HEK293T (cell line): ENCODE data around the gene AMIGO1.

Source experiments
- CTCF ChIA-PET: fragments of 350-600 bp; formaldehyde crosslinking; extraction: SDS; loops from one replicate; lab custom pipeline; 2021; ENCODE audit warnings: antibody characterized with exemption, inconsistent platforms; lab: Yijun Ruan, JAX
- POLR2A ChIA-PET: fragments of 350-600 bp; formaldehyde crosslinking; extraction: SDS; loops from one replicate; lab custom pipeline; 2020; ENCODE audit warnings: antibody characterized with exemption, inconsistent platforms; lab: Yijun Ruan, JAX
- DNase-seq: peaks from one replicate; pipeline ENCODE4 v3.0.0; 2012; ENCODE audit warnings: mixed read lengths; ENCODE audit errors: extremely low spot score
- ARNT ChIP-seq: fragments of 450-650 bp; IDR thresholded peaks from 2 replicates; pipeline ENCODE4 v1.6.1; 2017; ENCODE audit warnings: mild to moderate bottlenecking
- BHLHE40 ChIP-seq: fragments of 450-650 bp; IDR thresholded peaks from 2 replicates; pipeline ENCODE4 v1.6.1; 2016; ENCODE audit warnings: mild to moderate bottlenecking, moderate library complexity, borderline replicate concordance
- CTBP1 ChIP-seq: fragments of 450-650 bp; IDR thresholded peaks from 2 replicates; pipeline ENCODE4 v1.6.1; 2016; ENCODE audit warnings: borderline replicate concordance
- ELF4 ChIP-seq: fragments of 450-650 bp; IDR thresholded peaks from 2 replicates; pipeline ENCODE4 v1.6.1; 2017; ENCODE audit warnings: antibody characterized with exemption
- FOXA1 ChIP-seq: fragments of 450-650 bp; IDR thresholded peaks from 2 replicates; pipeline ENCODE4 v1.6.1; 2016; ENCODE audit warnings: mild to moderate bottlenecking
- FOXK2 ChIP-seq: fragments of 450-650 bp; IDR thresholded peaks from 2 replicates; pipeline ENCODE4 v1.6.1; 2016; ENCODE audit warnings: mild to moderate bottlenecking
- FOXM1 ChIP-seq: fragments of 450-650 bp; IDR thresholded peaks from 2 replicates; pipeline ENCODE4 v1.6.1; 2017; ENCODE audit warnings: mild to moderate bottlenecking, borderline replicate concordance
- HDGF ChIP-seq: fragments of 450-650 bp; IDR thresholded peaks from 2 replicates; pipeline ENCODE4 v1.6.1; 2017; ENCODE audit warnings: antibody characterized with exemption, borderline replicate concordance
- L3MBTL2 ChIP-seq: fragments of 450-650 bp; conservative IDR thresholded peaks from 2 replicates; pipeline ENCODE4 v1.6.1; 2016; ENCODE audit warnings: mild to moderate bottlenecking
- LEF1 ChIP-seq: fragments of 450-650 bp; IDR thresholded peaks from 2 replicates; pipeline ENCODE4 v1.6.1; 2017; ENCODE audit warnings: mild to moderate bottlenecking, borderline replicate concordance
- NFRKB ChIP-seq: fragments of 450-650 bp; IDR thresholded peaks from 2 replicates; pipeline ENCODE4 v1.6.1; 2016; ENCODE audit warnings: mild to moderate bottlenecking, moderate library complexity
- SP1 ChIP-seq: fragments of 450-650 bp; IDR thresholded peaks from 2 replicates; pipeline ENCODE4 v1.6.1; 2017
- SUZ12 ChIP-seq: fragments of 450-650 bp; IDR thresholded peaks from 2 replicates; pipeline ENCODE4 v1.6.1; 2016; ENCODE audit warnings: mild to moderate bottlenecking
- TARDBP ChIP-seq: fragments of 450-650 bp; IDR thresholded peaks from 2 replicates; pipeline ENCODE4 v1.6.1; 2016
- ZNF384 ChIP-seq: fragments of 450-650 bp; IDR thresholded peaks from 2 replicates; pipeline ENCODE4 v1.6.1; 2016
- TF ChIP-seq, protein P1 (sequence below): fragments of 450-650 bp; IDR thresholded peaks from 2 replicates; pipeline ENCODE4 v1.6.1; 2016

Gene AMIGO1

GRCh38 chr1:109509176-109510134, at the start of gene AMIGO1:
AMIGO1 (minus strand) TSS chr1:109509727; CDS start chr1:109508912, 815 bp downstream.
- peak; percentile 91 for DNase-seq
- no peak for TF ChIP-seq ZNF384
- TF ChIP-seq SUZ12 = no peak
- no peak for TF ChIP-seq HDGF
- TF ChIP-seq FOXK2 = no peak
- TF ChIP-seq BHLHE40 = no peak
- TF ChIP-seq LEF1 = no peak
- TF ChIP-seq L3MBTL2 = peak; percentile 88
- TF ChIP-seq FOXM1 = 0 out of 2 replicates have a peak, but pooled peaks have one; percentile 5
- no peak for TF ChIP-seq ELF4
- TF ChIP-seq NFRKB = no peak
- no peak for TF ChIP-seq CTBP1
- TF ChIP-seq, protein P1, sequence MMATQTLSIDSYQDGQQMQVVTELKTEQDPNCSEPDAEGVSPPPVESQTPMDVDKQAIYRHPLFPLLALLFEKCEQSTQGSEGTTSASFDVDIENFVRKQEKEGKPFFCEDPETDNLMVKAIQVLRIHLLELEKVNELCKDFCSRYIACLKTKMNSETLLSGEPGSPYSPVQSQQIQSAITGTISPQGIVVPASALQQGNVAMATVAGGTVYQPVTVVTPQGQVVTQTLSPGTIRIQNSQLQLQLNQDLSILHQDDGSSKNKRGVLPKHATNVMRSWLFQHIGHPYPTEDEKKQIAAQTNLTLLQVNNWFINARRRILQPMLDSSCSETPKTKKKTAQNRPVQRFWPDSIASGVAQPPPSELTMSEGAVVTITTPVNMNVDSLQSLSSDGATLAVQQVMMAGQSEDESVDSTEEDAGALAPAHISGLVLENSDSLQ = no peak
- TF ChIP-seq ARNT = 0 out of 2 replicates have a peak, but pooled peaks have one; percentile 37
- no peak for TF ChIP-seq TARDBP
- no peak for TF ChIP-seq FOXA1
- TF ChIP-seq SP1 = no peak
- POLR2A ChIA-PET = interaction anchor here (0.6 to 1.4 kb wide), 8 partner anchors 9 to 39 kb away, joined by 3 to 7 read pairs (median 5); partner anchors contain the start of genes ATXN7L2 and GNAI3
- CTCF ChIA-PET = interaction anchor here (0.7 to 5.1 kb wide), 6 partner anchors 9 to 51 kb away, joined by 3 to 37 read pairs (median 4); no protein-coding TSS in a partner anchor

- no peak for DNase-seq
- TF ChIP-seq, protein P1 = no peak
- TF ChIP-seq BHLHE40 (no peak), SP1 (no peak), ZNF384 (no peak), FOXM1 (no peak), FOXA1 (no peak), L3MBTL2 (no peak), TARDBP (no peak), CTBP1 (no peak), LEF1 (no peak), NFRKB (no peak), ELF4 (no peak)
- ChIA-PET POLR2A (no interaction called here), CTCF (no interaction called here)
These were observed 48.0 kb upstream of the AMIGO1 start for GRCh38 chr1:109557520-109557919.

- POLR2A ChIA-PET = no interaction called here
- CTCF ChIA-PET = no interaction called here
- no peak for DNase-seq
- TF ChIP-seq FOXK2 (no peak), LEF1 (no peak), SUZ12 (no peak), L3MBTL2 (no peak), ELF4 (no peak), BHLHE40 (no peak), CTBP1 (no peak)
These were observed 47.0 kb upstream of the AMIGO1 start for GRCh38 chr1:109556563-109556962.

- DNase-seq = peak; percentile 97
- ChIA-PET CTCF (interaction anchor here (0.8 to 3.2 kb wide), 9 partner anchors 15 to 121 kb away, joined by 3 to 32 read pairs (median 5); partner anchors contain the start of genes AMPD2 and GNAT2), POLR2A (interaction anchor here (0.6 to 3.2 kb wide), 35 partner anchors 10 to 463 kb away, joined by 3 to 79 read pairs (median 5); partner anchors contain the start of genes AHCYL1, AMIGO1, AMPD2 and GNAT2)
- TF ChIP-seq TARDBP (no peak), ELF4 (peak; percentile 83), L3MBTL2 (peak; percentile 66)
- TF ChIP-seq, protein P1 = peak; percentile 35; the same call in 1 of the 2 replicates
These were observed 39.1 kb upstream of the AMIGO1 start, which contains the start of gene GNAI3 for GRCh38 chr1:109548321-109549267. GNAI3 (plus strand) TSS chr1:109548615; CDS start chr1:109548721, 106 bp downstream.

DNA sequence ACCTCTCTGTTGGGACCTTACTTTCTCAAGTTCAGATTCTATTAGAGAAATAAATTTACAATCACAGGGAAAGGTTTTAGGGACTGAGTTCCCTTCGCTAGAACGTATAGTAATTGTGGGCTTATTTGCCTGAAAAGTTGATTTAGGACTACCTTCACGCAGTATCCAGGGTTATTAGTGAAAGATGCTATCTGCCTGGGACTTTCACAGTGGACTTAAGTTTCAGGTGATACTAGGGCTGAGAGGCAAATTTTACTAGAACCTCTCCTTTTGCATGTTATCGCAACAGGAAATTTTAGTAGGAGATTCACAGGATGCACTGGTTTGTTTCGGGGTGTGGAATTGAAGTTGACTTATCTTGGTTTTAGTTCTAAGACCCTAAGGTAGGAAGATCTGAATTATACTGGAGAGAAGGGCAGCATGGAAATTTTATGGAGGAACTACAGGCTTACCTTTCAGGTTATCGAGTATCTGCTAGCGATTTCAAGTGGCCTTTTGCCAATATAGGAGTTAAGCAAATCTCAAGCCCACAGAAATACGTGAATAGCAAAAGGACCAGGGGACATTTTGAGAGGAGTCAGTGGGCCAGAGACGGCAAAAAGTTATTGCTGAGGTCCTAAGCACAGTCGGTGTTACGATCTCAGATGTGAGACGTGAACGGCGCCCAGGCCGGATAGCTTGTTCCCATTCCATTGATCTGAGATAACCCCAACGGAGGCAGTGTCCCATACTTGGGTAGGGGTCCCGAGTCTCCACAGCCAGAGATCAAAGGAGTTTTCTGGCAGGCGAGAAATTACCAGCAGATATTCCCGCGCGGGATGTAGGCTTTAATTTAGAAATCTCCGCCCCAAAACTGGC, 38.2 kb upstream of the AMIGO1 start:
- DNase-seq = no peak
- POLR2A ChIA-PET = interaction anchor here (0.7 to 3.2 kb wide), 34 partner anchors 9 to 463 kb away, joined by 3 to 79 read pairs (median 6); partner anchors contain the start of genes AHCYL1, AMIGO1, AMPD2 and GNAT2
- TF ChIP-seq L3MBTL2 (no peak), NFRKB (no peak), FOXM1 (no peak), SUZ12 (no peak), TARDBP (no peak), LEF1 (no peak), BHLHE40 (no peak), FOXK2 (no peak), CTBP1 (no peak), SP1 (no peak), FOXA1 (no peak), ZNF384 (no peak), HDGF (no peak), ELF4 (no peak), ARNT (no peak)
- TF ChIP-seq, protein P1 = no peak
- CTCF ChIA-PET = interaction anchor here (1.3 to 3.8 kb wide), 9 partner anchors 15 to 102 kb away, joined by 4 to 42 read pairs (median 12); partner anchors contain the start of genes AMPD2 and GNAT2
